ENCODE measurements around the gene OSBPL5. TPM values are rescaled to one million over a fixed set of nuclear protein-coding genes. Genes with fewer than 3 reads are reported as not detected.

OSBPL5 gene
- total and polyA plus RNA-seq, 2 of the 4 experiments (the other 2 are of a cell fraction) = 14.9 to 22.3 TPM

DNA sequence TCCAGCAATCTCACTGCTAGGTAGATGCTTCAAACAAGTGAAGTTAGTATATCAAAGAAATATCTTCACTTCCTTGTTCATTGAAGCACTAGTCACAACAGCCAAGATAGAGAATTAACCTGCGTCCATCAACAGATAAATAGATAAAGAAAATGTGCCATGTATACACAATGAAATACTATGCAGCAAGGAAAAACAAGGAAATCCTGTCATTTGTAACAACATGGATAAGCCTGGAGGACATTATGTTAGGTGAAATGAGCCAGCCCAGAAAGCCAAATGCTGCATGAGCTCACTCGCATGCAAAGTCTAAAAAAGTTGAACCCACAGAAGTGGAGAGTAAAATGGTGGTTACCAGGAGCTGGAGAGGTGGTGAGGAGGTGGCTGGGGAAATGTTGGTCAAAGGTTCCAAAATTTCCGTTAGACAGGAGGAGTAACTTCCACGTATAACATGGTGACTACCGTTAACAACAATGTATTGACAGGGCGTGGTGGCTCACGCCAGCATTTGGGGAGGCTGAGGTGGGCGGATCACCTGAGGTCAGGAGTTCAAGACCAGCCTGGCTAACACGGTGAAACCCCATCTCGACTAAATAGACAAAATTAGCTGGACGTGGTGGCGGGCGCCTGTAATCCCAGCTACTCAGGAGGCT lies 84.3 kb downstream of the OSBPL5 start:
- H3K36me3 ChIP-seq (ENCODE audit: control insufficient read depth, insufficient read depth, low read length) = no peaks in the 10 kb centered on the region
- H2AK5ac ChIP-seq (ENCODE audit: low read depth, low read length) = no peak overlapping the region
- H4K8ac ChIP-seq (ENCODE audit: low read depth in 2 of 2, low read length in 2 of 2) = no peak overlapping the region
- no peaks in the 10 kb centered on the region for H3K9me1 ChIP-seq (ENCODE audit: insufficient read depth, low read length)
- H3K4me2 ChIP-seq (ENCODE audit: low read depth, low read length) = no peak overlapping the region
- no peak overlapping the region for H3K18ac ChIP-seq (ENCODE audit: low read depth, low read length)
- CTCF ChIA-PET = no interaction called here
- no peak overlapping the region for H3K4ac ChIP-seq (ENCODE audit: low read depth, low read length)
- H2BK120ac ChIP-seq (ENCODE audit: low read depth, low read length) = no peak overlapping the region
- no peak overlapping the region for H3K27ac ChIP-seq (ENCODE audit: insufficient read depth, low read length)
- 91% methylated on average over 5 of the region's 13 CpGs; no CpG with 5 or more reads in 1 of the 2 experiments for WGBS, 2 experiments (ENCODE audit: extremely low coverage in 2 of 2, insufficient read length in 1 of 2)
- H4K91ac ChIP-seq (ENCODE audit: insufficient read depth, low read depth, low read length) = no peak overlapping the region
- ATAC-seq (ENCODE audit: low read depth) (no peak), DNase-seq (no peak)
- dilution Hi-C loops (cut with HindIII; ENCODE audit: low sequenced_read_pairs, unreplicated experiment) = no loop called here
- H4K20me1 ChIP-seq (ENCODE audit: insufficient read depth, low read length) = no peaks in the 10 kb centered on the region
- H2BK15ac ChIP-seq (ENCODE audit: low read depth, low read length) = no peak overlapping the region
- no peaks in the 10 kb centered on the region for H3K9me3 ChIP-seq (ENCODE audit: control insufficient read depth, insufficient read depth, low read length)
- no peaks in the 10 kb centered on the region; the same call in 1 of the 2 replicates for H3K4me1 ChIP-seq (ENCODE audit: control insufficient read depth, insufficient read depth, low read length)
- H3K4me3 ChIP-seq (ENCODE audit: insufficient read depth, low read depth, low read length) = no peak overlapping the region
- no peak overlapping the region for H4K5ac ChIP-seq (ENCODE audit: low read depth, low read length)
- no peak overlapping the region for H3K23ac ChIP-seq (ENCODE audit: low read depth, low read length)
- H2BK5ac ChIP-seq (ENCODE audit: low read depth, low read length, poor library complexity, severe bottlenecking) = no peak overlapping the region
- H3K9ac ChIP-seq (ENCODE audit: low read depth, low read length) = no peak overlapping the region
- H3K79me1 ChIP-seq (ENCODE audit: low read depth in 1 of 2, low read length in 2 of 2) = no peaks in the 10 kb centered on the region
- no peak overlapping the region for H2BK20ac ChIP-seq (ENCODE audit: low read depth, low read length)
- no peak for TF ChIP-seq NFE2L2 (IDR thresholded peaks at IDR 0.05; ENCODE audit: low read depth, low read length)
- POLR2A ChIA-PET (ENCODE audit: unreplicated experiment) = no interaction called here
- BruUV-seq (replicated peaks) = no TSS peak
- no peak overlapping the region for H2AFZ ChIP-seq (replicated peaks; ENCODE audit: low read length, poor library complexity)
- intact Hi-C loops (cut with micrococcal nuclease) = no loop called here
- H3K56ac ChIP-seq (ENCODE audit: extremely low read depth, insufficient read depth, low read length) = no peak overlapping the region
- H3K14ac ChIP-seq (replicated peaks; ENCODE audit: low read depth, low read length) = no peak overlapping the region
- in situ Hi-C loops (cut with MboI; ENCODE audit: low sequenced_read_pairs) = no loop called here
- H2AK9ac ChIP-seq (replicated peaks; ENCODE audit: low read depth, low read length, poor library complexity) = peak overlapping the region; percentile 50
- 0 out of 2 replicates have a peak, but pooled peaks cover 1% of the 10 kb centered on the region for H3K27me3 ChIP-seq (ENCODE audit: control insufficient read depth, insufficient read depth, low read length)

Measured in IMR-90 (cell line).